Lower lobe of right lung (tissue), 2 donors: ENCODE results near the gene NME3. TPM values are rescaled to one million over a fixed set of nuclear protein-coding genes. Genes with fewer than 3 reads are reported as not detected.

ENCODE experiments used
- ATAC-seq, 2 donors: fragments of 200-7000 bp; cut with Tn5 transposase; one replicate each; pipeline ENCODE4 v1.9.1; 2020 to 2022; ENCODE audit warnings: mild to moderate bottlenecking in 2 of 2, moderate library complexity in 2 of 2
- DNase-seq: peaks from one replicate; pipeline ENCODE4 v3.0.0-alpha.2; 2020
- H3K27ac ChIP-seq: fragments of 200-600 bp; one replicate; pipeline ENCODE4 v1.8.0; 2022
- H3K27me3 ChIP-seq: fragments of 200-600 bp; one replicate; pipeline ENCODE4 v1.8.0; 2022; ENCODE audit warnings: low read depth
- H3K36me3 ChIP-seq: fragments of 200-600 bp; one replicate; pipeline ENCODE4 v1.8.0; 2022; ENCODE audit warnings: mild to moderate bottlenecking
- H3K4me1 ChIP-seq: fragments of 200-600 bp; one replicate; pipeline ENCODE4 v1.8.0; 2022
- H3K4me3 ChIP-seq: fragments of 200-600 bp; one replicate; pipeline ENCODE4 v1.8.0; 2022; ENCODE audit warnings: mild to moderate bottlenecking
- H3K9me3 ChIP-seq: fragments of 200-600 bp; one replicate; pipeline ENCODE4 v1.8.0; 2022
- CTCF ChIP-seq: fragments of 200-600 bp; IDR thresholded peaks from one replicate; pipeline ENCODE4 v1.8.0; 2022; ENCODE audit warnings: antibody characterized with exemption, mild to moderate bottlenecking
- intact Hi-C: fragments of 100-400 bp; cut with DNase I; formaldehyde crosslinking; loops from one replicate; pipeline ENCODE4 v1.11.0; 2022
- total RNA-seq: library from RNA; stranded (reverse); fragmentation: NEBNext Ultra II Directional; extraction: Animal tissue kit (Norgen Biotek cat#: 25700); gene quantifications from one replicate; pipeline ENCODE4 v1.2.1, GENCODE V29; 2021
- donor health status: DM: no; HTN: yes; CAD: no; lungs with severe emphysema.

Gene NME3
- total RNA-seq, 1 donor from 2014 or later = 56.5 TPM

DNA sequence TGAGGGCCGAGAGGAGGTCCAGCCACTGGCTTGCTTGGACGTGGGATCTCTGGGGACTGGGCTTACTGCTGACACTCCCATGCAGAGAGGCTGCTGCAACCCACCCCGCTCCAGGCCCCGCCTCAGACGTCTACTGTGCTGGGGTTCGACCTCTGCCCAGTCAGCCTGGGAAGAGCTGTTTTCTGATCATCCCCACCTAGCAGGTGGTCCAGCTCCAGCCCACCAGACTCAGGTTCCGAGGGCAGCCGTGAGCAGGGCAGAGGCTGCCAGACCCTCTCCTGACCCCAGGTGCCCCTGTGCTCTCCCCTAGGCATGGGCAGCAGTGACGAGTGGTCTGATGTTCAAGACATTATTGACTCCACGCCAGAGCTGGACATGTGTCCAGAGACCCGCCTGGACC is 23.4 kb downstream of the NME3 start:
- Histone ChIP-seq H3K9me3 (no peaks in the 10 kb centered on the region), H3K27me3 (no peaks in the 10 kb centered on the region), H3K4me1 (no peaks in the 10 kb centered on the region), H3K4me3 (no peak overlapping the region), H3K36me3 (peaks cover 98% of the 10 kb centered on the region), H3K27ac (no peak overlapping the region)
- intact Hi-C loops = no loop called here
- no peak for TF ChIP-seq CTCF
- no peak for ATAC-seq
- no peak for DNase-seq

GRCh38 chr16:1746693-1747195 is 24.6 kb downstream of the NME3 start:
- ATAC-seq = no peak

DNA sequence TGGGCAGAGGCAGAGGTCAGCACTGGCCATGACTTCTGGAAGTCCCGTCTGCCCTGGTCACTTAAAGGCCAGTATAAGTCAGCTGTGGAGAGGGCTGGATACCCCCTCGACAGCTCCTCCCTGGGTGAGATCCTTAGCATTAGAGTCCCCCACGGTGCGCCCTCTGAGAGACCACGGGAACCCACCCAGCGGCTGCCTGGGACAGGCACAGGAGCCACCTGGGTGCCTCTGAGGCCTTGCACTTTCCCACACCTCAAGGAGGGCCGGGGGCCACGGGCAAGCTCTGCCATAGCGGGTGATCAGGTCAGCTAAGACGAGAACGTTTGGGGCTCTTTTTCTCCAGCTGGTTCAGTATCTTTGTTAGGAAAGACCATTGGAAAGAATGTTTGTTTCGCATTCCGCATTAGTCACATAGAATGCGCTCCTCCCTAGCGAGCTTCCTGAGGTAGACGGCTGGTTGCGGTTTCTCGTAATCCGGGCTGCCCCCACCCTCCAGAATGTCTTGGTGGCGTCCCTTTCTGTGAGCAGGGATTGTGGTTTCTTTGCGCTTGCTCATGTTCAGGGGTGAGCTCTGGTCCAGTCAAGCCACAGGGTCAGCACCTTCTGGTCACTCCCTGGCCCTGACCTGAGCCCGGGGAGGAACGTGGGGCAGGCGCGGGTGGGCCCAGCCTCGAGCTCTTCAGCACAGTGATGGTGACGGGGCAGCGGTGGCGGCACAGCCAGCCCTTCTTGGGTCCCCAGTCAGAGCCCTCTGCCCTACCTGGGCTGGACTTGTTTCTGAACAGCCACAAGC is 25.2 kb downstream of the NME3 start:
- intact Hi-C loops = no loop called here
- no peaks in the 10 kb centered on the region for H3K4me1 ChIP-seq
- DNase-seq (no peak), ATAC-seq (no peak)
- no peak overlapping the region for H3K27ac ChIP-seq
- H3K27me3 ChIP-seq = no peaks in the 10 kb centered on the region
- TF ChIP-seq CTCF = no peak
- peaks cover 92% of the 10 kb centered on the region for H3K36me3 ChIP-seq
- no peaks in the 10 kb centered on the region for H3K9me3 ChIP-seq
- no peak overlapping the region for H3K4me3 ChIP-seq

More at GRCh38 chr16:1746693-1747195, 24.6 kb downstream of the NME3 start:
- intact Hi-C loops = no loop called here
- Histone ChIP-seq H3K27me3 (no peaks in the 10 kb centered on the region), H3K4me1 (no peaks in the 10 kb centered on the region), H3K9me3 (no peaks in the 10 kb centered on the region), H3K36me3 (peaks cover 92% of the 10 kb centered on the region), H3K27ac (no peak overlapping the region), H3K4me3 (no peak overlapping the region)
- no peak for TF ChIP-seq CTCF
- DNase-seq = no peak

DNA sequence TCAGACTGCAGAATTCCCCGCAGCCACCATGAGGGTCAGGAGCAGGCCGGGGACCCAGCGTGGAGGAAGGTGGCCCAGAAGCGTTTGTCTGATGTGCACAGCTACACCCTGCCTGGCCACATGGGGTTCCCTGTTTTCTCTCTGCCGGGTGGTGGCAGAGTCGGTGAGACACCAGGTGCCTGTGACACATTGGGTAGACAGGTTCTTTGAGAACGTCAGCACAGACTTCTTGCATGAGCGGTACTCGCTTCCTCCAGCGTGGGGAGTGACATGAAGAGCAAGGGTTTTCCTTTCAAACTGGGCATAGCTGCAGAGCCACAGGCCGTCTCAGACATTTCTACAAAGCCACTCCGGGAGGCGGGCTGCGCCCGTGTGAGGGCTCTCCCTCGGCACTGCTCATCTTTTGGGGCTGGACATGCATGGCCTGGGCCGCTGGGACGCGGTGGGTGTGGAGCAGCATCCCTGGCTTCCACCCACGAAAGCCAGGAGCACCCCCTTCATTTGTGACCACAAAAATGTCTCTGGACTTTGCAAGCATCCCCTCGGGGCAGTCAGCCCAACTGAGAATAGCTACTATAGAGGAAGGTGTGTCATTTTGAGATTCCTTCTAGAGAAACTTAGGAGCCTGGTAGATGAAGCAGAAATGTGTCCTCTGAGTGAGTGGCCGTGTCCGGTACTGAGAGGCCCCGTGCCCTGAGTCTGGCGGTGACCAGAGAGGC is 26.0 kb downstream of the NME3 start:
- no peaks in the 10 kb centered on the region for H3K27me3 ChIP-seq
- no peak for DNase-seq

More for the DNA sequence above, 26.0 kb downstream of the NME3 start:
- Histone ChIP-seq H3K9me3 (no peaks in the 10 kb centered on the region), H3K4me1 (no peaks in the 10 kb centered on the region), H3K36me3 (peaks cover 92% of the 10 kb centered on the region), H3K27ac (no peak overlapping the region), H3K4me3 (no peak overlapping the region)
- no peak for TF ChIP-seq CTCF
- intact Hi-C loops = no loop called here
- no peak for ATAC-seq
